Measurements from ENCODE around the gene RFX4. TPM values are rescaled to one million over a fixed set of nuclear protein-coding genes. Genes with fewer than 3 reads are reported as not detected.

The RFX4 gene
- total RNA-seq, 2 experiments from 2014 or later, result not detected

GRCh38 chr12:106644335-106645073 lies 61.7 kb downstream of the RFX4 start:
- H3K36me3 Mint-ChIP-seq (ENCODE audit: low read depth), result no peaks in the 10 kb centered on the region
- H3K4me1 Mint-ChIP-seq, result no peaks in the 10 kb centered on the region
- H3K4me3 Mint-ChIP-seq, result no peak overlapping the region
- H3K27me3 Mint-ChIP-seq, result peaks cover 16% of the 10 kb centered on the region
- CTCF ChIA-PET, result interaction anchor here (1.4 kb wide), 1 partner anchor 19 kb away, joined by 4 read pairs; no protein-coding TSS in a partner anchor
- DNase-seq, result no peak
- H3K27ac Mint-ChIP-seq, result no peak overlapping the region
- no peaks in the 10 kb centered on the region for H3K9me3 Mint-ChIP-seq
- POLR2A ChIA-PET, result no interaction called here

GRCh38 chr12:106645074-106645421 lies 62.2 kb downstream of the RFX4 start:
- H3K4me3 Mint-ChIP-seq, result no peak overlapping the region
- ChIA-PET CTCF (interaction anchor here (1.2 to 1.4 kb wide), 2 partner anchors 12 to 19 kb away, joined by 3 to 4 read pairs; no protein-coding TSS in a partner anchor), POLR2A (no interaction called here)
- H3K27me3 Mint-ChIP-seq, result peaks cover 13% of the 10 kb centered on the region
- H3K9me3 Mint-ChIP-seq, result no peaks in the 10 kb centered on the region
- no peaks in the 10 kb centered on the region for H3K4me1 Mint-ChIP-seq
- no peak overlapping the region for H3K27ac Mint-ChIP-seq
- no peak for DNase-seq
- H3K36me3 Mint-ChIP-seq (ENCODE audit: low read depth), result no peaks in the 10 kb centered on the region

- CTCF ChIA-PET, result interaction anchor here (1.2 to 1.4 kb wide), 2 partner anchors 11 to 20 kb away, joined by 3 to 4 read pairs; no protein-coding TSS in a partner anchor
- no peak overlapping the region for H3K4me3 Mint-ChIP-seq
- H3K27ac Mint-ChIP-seq, result no peak overlapping the region
- peaks cover 12% of the 10 kb centered on the region for H3K27me3 Mint-ChIP-seq
- DNase-seq, result no peak
- H3K36me3 Mint-ChIP-seq (ENCODE audit: low read depth), result no peaks in the 10 kb centered on the region
- POLR2A ChIA-PET, result interaction anchor here (0.6 to 0.7 kb wide), 2 partner anchors 44 to 288 kb away, joined by 3 read pairs; partner anchors contain the start of gene POLR3B
- no peaks in the 10 kb centered on the region for H3K4me1 Mint-ChIP-seq
- H3K9me3 Mint-ChIP-seq, result no peaks in the 10 kb centered on the region
Measured at GRCh38 chr12:106645465-106646330, 62.9 kb downstream of the RFX4 start.

- Mint-ChIP-seq H3K36me3 (ENCODE audit: low read depth) (no peaks in the 10 kb centered on the region), H3K27me3 (peaks cover 10% of the 10 kb centered on the region), H3K4me1 (no peaks in the 10 kb centered on the region), H3K27ac (no peak overlapping the region), H3K4me3 (no peak overlapping the region), H3K9me3 (no peaks in the 10 kb centered on the region)
- no peak for DNase-seq
- POLR2A ChIA-PET, result interaction anchor here (0.6 kb wide), 1 partner anchor 45 kb away, joined by 3 read pairs; no protein-coding TSS in a partner anchor
- CTCF ChIA-PET, result interaction anchor here (1.2 kb wide), 1 partner anchor 10 kb away, joined by 3 read pairs; no protein-coding TSS in a partner anchor
Measured at GRCh38 chr12:106646472-106646871, 63.7 kb downstream of the RFX4 start.

DNA sequence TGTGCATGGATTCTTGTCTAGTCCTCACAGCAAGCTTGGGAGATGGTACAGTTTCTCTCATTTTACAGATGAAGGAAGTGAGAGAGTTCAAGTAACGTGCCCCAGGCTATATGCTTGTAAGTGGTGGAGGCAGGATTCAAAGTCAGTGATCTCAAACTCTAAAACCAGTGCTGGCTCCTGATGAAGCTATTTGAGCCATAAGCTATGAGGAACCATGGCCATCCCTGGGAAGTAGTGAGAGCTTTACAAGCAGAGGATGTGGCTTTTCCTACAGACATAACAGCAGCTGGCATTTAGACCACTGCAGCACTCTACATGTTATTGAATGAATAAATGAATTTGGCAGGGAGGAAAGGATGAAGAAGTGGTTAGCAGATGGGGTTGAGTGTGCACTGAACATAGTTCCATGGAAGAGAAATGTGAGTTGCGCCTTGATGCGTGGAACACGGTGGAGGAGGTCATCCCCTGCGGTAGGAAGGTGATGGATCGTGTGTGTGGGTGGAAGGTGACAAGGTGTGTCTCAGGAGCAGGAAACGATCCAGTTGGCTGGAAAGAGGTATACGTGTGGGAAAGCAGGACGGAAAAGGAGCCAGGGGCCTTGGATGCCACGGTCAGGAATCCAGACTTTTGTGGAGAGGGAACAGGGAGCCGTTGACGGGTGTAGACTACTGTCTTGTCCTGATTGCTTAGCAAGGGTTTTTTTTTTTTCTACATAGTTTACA lies 65.2 kb downstream of the RFX4 start:
- H3K36me3 Mint-ChIP-seq (ENCODE audit: low read depth), result no peaks in the 10 kb centered on the region
- ChIA-PET CTCF (no interaction called here), POLR2A (no interaction called here)
- no peaks in the 10 kb centered on the region for H3K9me3 Mint-ChIP-seq
- peaks cover 3% of the 10 kb centered on the region for H3K27me3 Mint-ChIP-seq
- no peak overlapping the region for H3K27ac Mint-ChIP-seq
- H3K4me1 Mint-ChIP-seq, result no peaks in the 10 kb centered on the region
- H3K4me3 Mint-ChIP-seq, result no peak overlapping the region
- DNase-seq, result no peak

DNA sequence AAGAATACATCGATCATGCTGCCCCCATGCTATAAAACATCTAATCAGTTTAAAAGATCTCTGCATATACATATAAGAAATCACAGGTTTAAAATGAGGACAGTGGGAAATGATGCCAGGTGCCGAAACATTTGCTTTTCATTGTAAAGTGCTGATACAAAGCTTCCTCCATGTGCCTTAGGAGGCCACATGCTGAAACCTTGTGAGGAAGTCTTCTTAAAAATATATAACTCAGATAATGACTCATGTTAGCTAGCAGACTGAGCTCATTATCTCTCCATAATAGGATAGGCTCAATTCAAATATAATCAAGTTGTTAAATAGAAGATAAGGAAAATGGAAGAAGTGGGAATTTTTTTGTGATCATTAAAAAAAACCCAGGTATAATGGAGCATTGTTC lies 65.9 kb downstream of the RFX4 start:
- Mint-ChIP-seq H3K4me3 (no peak overlapping the region), H3K9me3 (no peaks in the 10 kb centered on the region), H3K4me1 (no peaks in the 10 kb centered on the region), H3K27me3 (peaks cover 3% of the 10 kb centered on the region), H3K36me3 (ENCODE audit: low read depth) (no peaks in the 10 kb centered on the region), H3K27ac (no peak overlapping the region)
- ChIA-PET CTCF (no interaction called here), POLR2A (no interaction called here)
- no peak for DNase-seq

- ChIA-PET CTCF (no interaction called here), POLR2A (no interaction called here)
- Mint-ChIP-seq H3K4me3 (no peak overlapping the region), H3K27ac (no peak overlapping the region), H3K4me1 (no peaks in the 10 kb centered on the region), H3K27me3 (peaks cover 3% of the 10 kb centered on the region), H3K9me3 (no peaks in the 10 kb centered on the region), H3K36me3 (ENCODE audit: low read depth) (no peaks in the 10 kb centered on the region)
- no peak for DNase-seq
Measured at GRCh38 chr12:106651552-106651951, 68.7 kb downstream of the RFX4 start.

GRCh38 chr12:106652510-106653015 lies 69.8 kb downstream of the RFX4 start:
- DNase-seq, result no peak
- no peaks in the 10 kb centered on the region for H3K36me3 Mint-ChIP-seq (ENCODE audit: low read depth)
- ChIA-PET POLR2A (no interaction called here), CTCF (no interaction called here)
- H3K9me3 Mint-ChIP-seq, result no peaks in the 10 kb centered on the region
- H3K4me1 Mint-ChIP-seq, result no peaks in the 10 kb centered on the region
- no peak overlapping the region for H3K4me3 Mint-ChIP-seq
- H3K27me3 Mint-ChIP-seq, result peaks cover 3% of the 10 kb centered on the region
- no peak overlapping the region for H3K27ac Mint-ChIP-seq

DNA sequence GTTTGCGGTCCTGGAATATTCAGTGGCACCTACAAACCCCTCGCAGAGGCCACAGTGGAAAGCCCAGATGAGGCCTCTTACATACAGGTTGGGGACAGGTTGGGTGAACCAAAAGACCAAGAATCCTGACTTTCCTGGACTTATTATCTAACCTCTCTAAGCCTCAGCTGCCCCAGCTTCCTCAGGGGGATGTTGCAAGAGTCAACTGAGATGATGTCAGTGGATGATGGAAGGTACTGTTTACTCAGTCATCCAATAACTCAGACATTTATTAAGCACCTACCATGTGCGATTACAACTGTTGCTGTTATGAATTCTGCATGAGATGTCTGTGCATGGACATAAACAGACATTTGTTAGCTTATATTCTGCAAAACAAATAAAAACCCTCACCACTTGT lies 72.8 kb downstream of the RFX4 start:
- Mint-ChIP-seq H3K4me1 (no peaks in the 10 kb centered on the region), H3K4me3 (no peak overlapping the region), H3K9me3 (no peaks in the 10 kb centered on the region), H3K27me3 (peaks cover 3% of the 10 kb centered on the region), H3K27ac (no peak overlapping the region), H3K36me3 (ENCODE audit: low read depth) (no peaks in the 10 kb centered on the region)
- no peak for DNase-seq
- ChIA-PET POLR2A (no interaction called here), CTCF (interaction anchor here (1.3 kb wide), 1 partner anchor 16 kb away, joined by 4 read pairs; no protein-coding TSS in a partner anchor)

- H3K4me1 Mint-ChIP-seq, result no peaks in the 10 kb centered on the region
- H3K9me3 Mint-ChIP-seq, result peaks cover 6% of the 10 kb centered on the region
- H3K36me3 Mint-ChIP-seq (ENCODE audit: low read depth), result no peaks in the 10 kb centered on the region
- H3K27me3 Mint-ChIP-seq, result peaks cover 5% of the 10 kb centered on the region
- H3K27ac Mint-ChIP-seq, result no peak overlapping the region
- CTCF ChIA-PET, result interaction anchor here (0.8 kb wide), 1 partner anchor 12 kb away, joined by 3 read pairs; no protein-coding TSS in a partner anchor
- POLR2A ChIA-PET, result no interaction called here
- DNase-seq, result no peak
- no peak overlapping the region for H3K4me3 Mint-ChIP-seq
Measured at GRCh38 chr12:106657488-106657887, 74.7 kb downstream of the RFX4 start.

DNA sequence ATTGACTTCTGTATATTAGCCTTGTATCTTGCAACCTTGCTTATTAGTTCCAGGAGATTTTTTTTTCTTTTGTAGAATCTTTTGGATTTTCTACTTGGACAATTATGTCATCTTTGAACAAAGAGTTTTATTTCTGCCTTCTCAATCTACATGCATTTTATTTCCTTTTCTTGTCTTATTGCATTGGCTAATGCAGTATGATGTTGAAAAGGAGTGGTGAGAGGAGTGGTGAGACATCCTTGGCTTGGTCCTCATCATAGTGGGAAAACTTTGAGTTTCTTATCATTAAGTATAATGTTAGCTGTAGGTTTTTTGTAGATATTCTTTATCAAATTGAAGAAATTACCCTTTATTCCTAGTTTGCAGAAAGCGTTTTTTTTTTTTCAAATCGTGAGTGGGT lies 80.6 kb downstream of the RFX4 start:
- H3K27ac Mint-ChIP-seq, result no peak overlapping the region
- CTCF ChIA-PET, result no interaction called here
- POLR2A ChIA-PET, result no interaction called here
- no peak for DNase-seq
- H3K4me3 Mint-ChIP-seq, result no peak overlapping the region
- H3K36me3 Mint-ChIP-seq (ENCODE audit: low read depth), result peaks cover 2% of the 10 kb centered on the region
- H3K9me3 Mint-ChIP-seq, result peaks cover 22% of the 10 kb centered on the region
- no peaks in the 10 kb centered on the region for H3K4me1 Mint-ChIP-seq
- H3K27me3 Mint-ChIP-seq, result peaks cover 21% of the 10 kb centered on the region

- Mint-ChIP-seq H3K4me3 (no peak overlapping the region), H3K9me3 (peaks cover 6% of the 10 kb centered on the region), H3K27ac (no peak overlapping the region), H3K36me3 (ENCODE audit: low read depth) (no peaks in the 10 kb centered on the region), H3K4me1 (no peaks in the 10 kb centered on the region), H3K27me3 (peaks cover 26% of the 10 kb centered on the region)
- POLR2A ChIA-PET, result no interaction called here
- CTCF ChIA-PET, result no interaction called here
- no peak for DNase-seq
Measured at GRCh38 chr12:106669216-106669615, 86.4 kb downstream of the RFX4 start.

DNA sequence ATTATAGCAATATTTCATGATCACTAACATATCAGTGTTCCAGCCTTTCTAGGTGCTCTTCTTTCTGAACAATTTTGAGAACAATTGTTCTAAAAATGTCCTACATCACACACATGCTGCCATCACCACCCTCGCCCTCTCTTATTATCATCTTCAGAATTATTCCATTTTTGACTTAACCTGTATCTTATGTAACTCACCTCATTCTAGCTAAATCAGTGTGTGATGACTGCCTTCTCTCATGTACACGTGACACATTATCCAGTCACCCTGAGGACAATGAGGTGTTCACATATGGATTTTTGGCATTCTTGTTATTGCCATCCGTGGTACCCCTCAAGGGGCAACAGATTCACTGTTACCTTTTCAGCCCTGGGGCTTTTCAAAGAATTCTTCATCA lies 87.3 kb downstream of the RFX4 start:
- no peak for DNase-seq
- ChIA-PET POLR2A (no interaction called here), CTCF (no interaction called here)
- Mint-ChIP-seq H3K9me3 (no peaks in the 10 kb centered on the region), H3K4me3 (no peak overlapping the region), H3K4me1 (no peaks in the 10 kb centered on the region), H3K27ac (no peak overlapping the region), H3K27me3 (peaks cover 23% of the 10 kb centered on the region), H3K36me3 (ENCODE audit: low read depth) (no peaks in the 10 kb centered on the region)

Measured in activated CD4-positive, alpha-beta T cell treated with anti-CD3 and anti-CD28 coated beads, Interleukin-2, amount 10 ng/mL, durations not matched to agents 7 days and 5 days (primary cell).